ENCODE measurements around the gene ZFR2. TPM values are rescaled to one million over a fixed set of nuclear protein-coding genes. Genes with fewer than 3 reads are reported as not detected.
"Not testable (repeated sequence)": the region's sequence is repeated elsewhere in the genome, so short reads cannot be mapped to it uniquely, and the experiment has no call there.

ZFR2 gene
- total RNA-seq, 4 donors from 2014 or later, result 0.69 TPM; not detected in 3

DNA sequence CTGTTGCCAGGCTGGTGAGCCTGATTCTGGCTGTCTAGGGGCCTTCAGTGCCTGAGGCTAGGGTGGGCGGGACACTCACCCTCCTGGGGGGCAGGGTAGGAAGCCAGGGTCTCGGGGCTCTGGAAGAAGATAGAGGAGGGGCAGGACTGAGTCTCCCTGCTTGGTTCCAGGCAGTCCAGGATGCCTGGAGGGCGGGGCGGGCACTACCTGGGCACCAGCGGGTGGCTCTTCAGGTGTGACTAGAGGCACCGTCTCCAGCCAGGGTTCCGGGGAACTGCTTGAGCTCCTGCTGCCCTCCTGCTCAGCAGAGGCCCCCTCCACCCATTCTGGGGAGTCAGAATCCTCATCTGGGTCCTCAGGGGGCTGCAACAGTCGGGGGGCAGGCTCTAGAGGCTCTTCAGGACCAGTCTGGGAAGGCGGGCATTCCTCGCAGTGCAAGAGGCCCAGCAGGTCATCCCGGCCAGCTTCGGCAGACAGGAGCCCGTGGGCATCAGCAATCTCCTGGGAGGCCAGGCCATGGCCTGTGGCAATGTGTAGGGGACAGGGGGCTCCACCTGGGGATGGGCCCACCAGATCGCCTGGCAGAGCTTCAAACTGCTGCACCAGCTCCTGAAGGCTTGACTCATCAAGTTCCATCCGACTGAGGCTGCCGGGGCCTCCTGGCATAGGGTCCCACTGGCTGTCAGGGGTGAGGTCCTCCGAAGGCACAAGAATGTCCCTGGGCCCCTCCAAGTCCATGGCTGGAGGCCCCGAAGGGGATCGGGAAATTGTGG is 109.2 kb downstream of the ZFR2 start:
- Histone ChIP-seq H3K27me3 (no peaks in the 10 kb centered on the region), H3K4me1 (peaks cover 30 to 50% (median 48%) of the 10 kb centered on the region in 4 donors), H3K4me3 (no peak overlapping the region), H3K9me3 (no peaks in the 10 kb centered on the region), H3K36me3 (peaks cover 0 to 41% (median 31%) of the 10 kb centered on the region in 4 donors), H3K27ac (replicated peaks in 1 of 4) (no peak overlapping the region)
- no peak for DNase-seq (ENCODE audit: extremely low spot score)
- TF ChIP-seq, protein P1, sequence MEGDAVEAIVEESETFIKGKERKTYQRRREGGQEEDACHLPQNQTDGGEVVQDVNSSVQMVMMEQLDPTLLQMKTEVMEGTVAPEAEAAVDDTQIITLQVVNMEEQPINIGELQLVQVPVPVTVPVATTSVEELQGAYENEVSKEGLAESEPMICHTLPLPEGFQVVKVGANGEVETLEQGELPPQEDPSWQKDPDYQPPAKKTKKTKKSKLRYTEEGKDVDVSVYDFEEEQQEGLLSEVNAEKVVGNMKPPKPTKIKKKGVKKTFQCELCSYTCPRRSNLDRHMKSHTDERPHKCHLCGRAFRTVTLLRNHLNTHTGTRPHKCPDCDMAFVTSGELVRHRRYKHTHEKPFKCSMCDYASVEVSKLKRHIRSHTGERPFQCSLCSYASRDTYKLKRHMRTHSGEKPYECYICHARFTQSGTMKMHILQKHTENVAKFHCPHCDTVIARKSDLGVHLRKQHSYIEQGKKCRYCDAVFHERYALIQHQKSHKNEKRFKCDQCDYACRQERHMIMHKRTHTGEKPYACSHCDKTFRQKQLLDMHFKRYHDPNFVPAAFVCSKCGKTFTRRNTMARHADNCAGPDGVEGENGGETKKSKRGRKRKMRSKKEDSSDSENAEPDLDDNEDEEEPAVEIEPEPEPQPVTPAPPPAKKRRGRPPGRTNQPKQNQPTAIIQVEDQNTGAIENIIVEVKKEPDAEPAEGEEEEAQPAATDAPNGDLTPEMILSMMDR (IDR thresholded peaks at IDR 0.05), result no peak
- TF ChIP-seq POLR2A (IDR thresholded peaks at IDR 0.05; ENCODE audit: low read depth), result no peak
- no peak for TF ChIP-seq EP300 (IDR thresholded peaks at IDR 0.05)
- no peak for TF ChIP-seq POLR2AphosphoS5 (IDR thresholded peaks at IDR 0.05)
- 100% methylated on average over 2 of the region's 19 CpGs for WGBS
- intact Hi-C loops (cut with DNase I), result loop anchor here (10.0 kb wide), 1 partner anchor 215 kb away; the partner anchor contains the start of gene DAPK3

DNA sequence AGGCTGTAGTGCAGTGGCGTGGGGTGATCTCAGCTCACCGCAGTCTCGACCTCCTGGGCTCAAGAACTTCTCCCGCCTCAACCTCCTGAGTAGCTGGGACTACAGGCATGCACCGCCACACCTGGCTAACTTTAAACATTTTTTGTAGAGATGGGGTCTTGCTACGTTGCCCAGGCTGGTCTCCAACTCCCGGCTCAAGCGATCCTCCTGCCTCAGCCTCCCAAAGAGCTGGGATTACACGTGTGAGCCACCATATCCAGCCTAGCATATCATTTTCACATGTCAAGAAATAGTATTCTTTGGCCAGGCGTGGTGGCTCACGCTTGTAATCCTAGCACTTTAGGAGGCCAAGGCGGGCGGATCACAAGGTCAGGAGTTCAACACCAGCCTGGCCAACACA is 110.5 kb downstream of the ZFR2 start:
- H3K27me3 ChIP-seq; DNase-seq (ENCODE audit: extremely low spot score); H3K9me3 ChIP-seq; H3K27ac ChIP-seq (replicated peaks in 1 of 4); H3K4me3 ChIP-seq; intact Hi-C loops (cut with DNase I): not testable (repeated sequence)
- Histone ChIP-seq H3K4me1 (peaks cover 26 to 42% (median 40%) of the 10 kb centered on the region in 4 donors), H3K36me3 (peaks cover 5 to 53% (median 42%) of the 10 kb centered on the region in 4 donors)
- 95% methylated on average over 12 of the region's 13 CpGs for WGBS

DNA sequence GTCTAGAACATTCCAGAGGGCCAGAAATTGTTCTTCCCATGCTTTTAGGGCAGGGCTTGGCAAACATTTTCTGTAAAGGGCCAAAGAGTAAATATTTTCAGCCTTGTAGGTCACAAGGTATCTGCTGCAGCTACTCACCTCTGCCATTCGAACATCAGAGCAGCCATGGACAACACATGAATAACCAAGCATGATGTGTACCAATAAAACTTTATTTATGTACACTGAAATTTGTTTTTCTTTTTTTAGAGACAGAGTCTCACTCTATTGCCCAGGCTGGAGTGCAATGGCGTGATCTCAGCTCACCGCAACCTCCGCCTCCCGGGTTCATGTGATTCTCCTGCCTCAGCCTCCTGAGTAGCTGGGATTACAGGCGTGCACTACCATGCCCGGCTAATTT is 111.1 kb downstream of the ZFR2 start:
- intact Hi-C loops (cut with DNase I); DNase-seq (ENCODE audit: extremely low spot score); H3K27ac ChIP-seq (replicated peaks in 1 of 4); H3K4me3 ChIP-seq; H3K27me3 ChIP-seq; H3K9me3 ChIP-seq: not testable (repeated sequence)
- H3K36me3 ChIP-seq, result peaks cover 11 to 59% (median 48%) of the 10 kb centered on the region in 4 donors
- H3K4me1 ChIP-seq, result peaks cover 23 to 38% (median 36%) of the 10 kb centered on the region in 4 donors
- WGBS, result 98% methylated on average over 7 of the region's 7 CpGs

Small RNA genes lying within 50 kb of the gene (small RNA-seq; reads per million reads assigned to genes)
- gene AC005777.1, result 0 reads per million in 3 donors

Other genes with a start within 250 kb of the ZFR2 start
- 10 to 100 TPM; 28.7 to 45.0 (median 34.2) TPM for gene CACTIN, start 242.2 kb downstream of the ZFR2 start, total RNA-seq
- gene PIP5K1C, start 168.6 kb downstream of the ZFR2 start, total RNA-seq, result 100 to 1,000 TPM in 2 of 4 donors, 10 to 100 TPM in 2; 73.2 to 180 (median 99.9) TPM
- 1 to 10 TPM in 1 of 4 donors, under 1 TPM in 2, not detected in 1; 0.06 to 4.2 (median 0.17) TPM for gene TJP3, start 160.7 kb downstream of the ZFR2 start, total RNA-seq
- 10 to 100 TPM; 13.7 to 40.5 (median 24.4) TPM for gene APBA3, start 107.3 kb downstream of the ZFR2 start, total RNA-seq
- 10 to 100 TPM; 45.2 to 84.3 (median 77.4) TPM for gene MRPL54, start 106.4 kb downstream of the ZFR2 start, total RNA-seq
- gene RAX2, start 96.8 kb downstream of the ZFR2 start, total RNA-seq, result not detected
- 1 to 10 TPM in 3 of 4 donors, under 1 TPM in 1; 0.13 to 2.9 (median 1.8) TPM for gene MATK, start 82.7 kb downstream of the ZFR2 start, total RNA-seq
- gene ATCAY, start 11.6 kb upstream of the ZFR2 start, total RNA-seq, result 1 to 10 TPM in 1 of 4 donors, under 1 TPM in 3; 0.42 to 1.3 (median 0.82) TPM
- 1 to 10 TPM in 1 of 4 donors, under 1 TPM in 2, not detected in 1; 0.39 to 2.1 (median 0.69) TPM for gene NMRK2, start 64.0 kb upstream of the ZFR2 start, total RNA-seq
- 100 to 1,000 TPM; 140 to 226 (median 212) TPM for gene DAPK3, start 102.1 kb upstream of the ZFR2 start, total RNA-seq
- gene EEF2, start 116.4 kb upstream of the ZFR2 start, total RNA-seq, result 1,000 to 10,000 TPM; 2,280 to 3,286 (median 2,635) TPM
- gene PIAS4, start 138.7 kb upstream of the ZFR2 start, total RNA-seq, result 10 to 100 TPM; 16.6 to 34.1 (median 24.8) TPM
- gene ZBTB7A, start 197.9 kb upstream of the ZFR2 start, total RNA-seq, result 100 to 1,000 TPM in 2 of 4 donors, 10 to 100 TPM in 2; 71.9 to 137 (median 114) TPM